Activated CD8-positive, alpha-beta memory T cell treated with anti-CD3 and anti-CD28 coated beads for 24 hours (primary cell): ENCODE measurements around the gene MLKL.
"Not testable (repeated sequence)": the region's sequence is repeated elsewhere in the genome, so short reads cannot be mapped to it uniquely, and the experiment has no call there.

ENCODE experiments used
- DNase-seq: peaks from one replicate; pipeline ENCODE4 v3.0.0-alpha.2; 2020

MLKL gene

GRCh38 chr16:74731853-74732477 lies 31.3 kb upstream of the MLKL start:
- no peak for DNase-seq

GRCh38 chr16:74729783-74730683 lies 29.4 kb upstream of the MLKL start:
- no peak for DNase-seq

- no peak for DNase-seq
These were observed 27.2 kb upstream of the MLKL start for GRCh38 chr16:74727903-74728302.

GRCh38 chr16:74726716-74727115 lies 26.1 kb upstream of the MLKL start:
- DNase-seq = peak; percentile 67

- DNase-seq = no peak
These were observed 25.2 kb upstream of the MLKL start for GRCh38 chr16:74725651-74726455.

GRCh38 chr16:74724820-74725549 lies 24.3 kb upstream of the MLKL start:
- no peak for DNase-seq

- no peak for DNase-seq
These were observed 22.6 kb upstream of the MLKL start for GRCh38 chr16:74723256-74723655.

GRCh38 chr16:74722156-74722555 lies 21.5 kb upstream of the MLKL start:
- not testable (repeated sequence) for DNase-seq

- DNase-seq = no peak
These were observed 21.1 kb upstream of the MLKL start for GRCh38 chr16:74721716-74722115.

GRCh38 chr16:74720579-74720978 lies 19.9 kb upstream of the MLKL start:
- no peak for DNase-seq

- DNase-seq = no peak
These were observed 18.3 kb upstream of the MLKL start for GRCh38 chr16:74718741-74719610.

GRCh38 chr16:74718140-74718539 lies 17.5 kb upstream of the MLKL start:
- DNase-seq = no peak

- DNase-seq = no peak
These were observed 16.7 kb upstream of the MLKL start for GRCh38 chr16:74717367-74717766.

- DNase-seq = no peak
These were observed 15.7 kb upstream of the MLKL start for GRCh38 chr16:74716355-74716754.

GRCh38 chr16:74713876-74714275 lies 13.2 kb upstream of the MLKL start:
- no peak for DNase-seq

- no peak for DNase-seq
These were observed 12.7 kb upstream of the MLKL start for GRCh38 chr16:74713325-74713724.

- DNase-seq = no peak
These were observed 11.3 kb upstream of the MLKL start for GRCh38 chr16:74711938-74712337.

- no peak for DNase-seq
These were observed 9.7 kb upstream of the MLKL start for GRCh38 chr16:74710401-74710800.

- peak; percentile 92 for DNase-seq
These were observed 8.8 kb upstream of the MLKL start for GRCh38 chr16:74709441-74709877.

- no peak for DNase-seq
These were observed 585 bp downstream of the MLKL start for GRCh38 chr16:74700116-74700437.

GRCh38 chr16:74699666-74700065 lies 996 bp downstream of the MLKL start:
- DNase-seq = no peak

- DNase-seq = no peak
These were observed 2.4 kb downstream of the MLKL start for GRCh38 chr16:74698222-74698621.
